Hair follicular keratinocyte (primary cell): ENCODE data around the gene DOP1B. TPM values are rescaled to one million over a fixed set of nuclear protein-coding genes. Genes with fewer than 3 reads are reported as not detected.

Experiments used
- total RNA-seq: library from RNA; depleted of rRNA; stranded (reverse); fragments of >200 nt; gene quantifications from 2 replicates; pipeline ENCODE4 v1.2.3, GENCODE V29; 2015

Gene DOP1B, protein sequence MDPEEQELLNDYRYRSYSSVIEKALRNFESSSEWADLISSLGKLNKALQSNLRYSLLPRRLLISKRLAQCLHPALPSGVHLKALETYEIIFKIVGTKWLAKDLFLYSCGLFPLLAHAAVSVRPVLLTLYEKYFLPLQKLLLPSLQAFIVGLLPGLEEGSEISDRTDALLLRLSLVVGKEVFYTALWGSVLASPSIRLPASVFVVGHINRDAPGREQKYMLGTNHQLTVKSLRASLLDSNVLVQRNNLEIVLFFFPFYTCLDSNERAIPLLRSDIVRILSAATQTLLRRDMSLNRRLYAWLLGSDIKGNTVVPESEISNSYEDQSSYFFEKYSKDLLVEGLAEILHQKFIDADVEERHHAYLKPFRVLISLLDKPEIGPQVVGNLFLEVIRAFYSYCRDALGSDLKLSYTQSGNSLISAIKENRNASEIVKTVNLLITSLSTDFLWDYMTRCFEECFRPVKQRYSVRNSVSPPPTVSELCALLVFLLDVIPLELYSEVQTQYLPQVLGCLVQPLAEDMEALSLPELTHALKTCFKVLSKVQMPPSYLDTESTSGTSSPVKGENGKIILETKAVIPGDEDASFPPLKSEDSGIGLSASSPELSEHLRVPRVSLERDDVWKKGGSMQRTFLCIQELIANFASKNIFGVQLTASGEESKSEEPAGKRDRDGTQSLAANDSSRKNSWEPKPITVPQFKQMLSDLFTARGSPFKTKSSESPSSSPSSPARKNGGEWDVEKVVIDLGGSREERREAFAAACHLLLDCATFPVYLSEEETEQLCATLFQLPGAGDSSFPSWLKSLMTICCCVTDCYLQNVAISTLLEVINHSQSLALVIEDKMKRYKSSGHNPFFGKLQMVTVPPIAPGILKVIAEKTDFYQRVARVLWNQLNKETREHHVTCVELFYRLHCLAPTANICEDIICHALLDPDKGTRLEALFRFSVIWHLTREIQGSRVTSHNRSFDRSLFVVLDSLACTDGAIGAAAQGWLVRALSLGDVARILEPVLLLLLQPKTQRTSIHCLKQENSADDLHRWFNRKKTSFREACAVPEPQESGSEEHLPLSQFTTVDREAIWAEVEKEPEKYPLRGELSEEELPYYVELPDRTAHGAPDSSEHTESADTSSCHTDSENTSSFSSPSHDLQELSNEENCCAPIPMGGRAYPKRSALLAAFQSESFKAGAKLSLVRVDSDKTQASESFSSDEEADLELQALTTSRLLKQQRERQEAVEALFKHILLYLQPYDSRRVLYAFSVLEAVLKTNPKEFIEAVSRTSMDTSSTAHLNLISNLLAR (N-terminal part only)
- 5.8 and 7.0 TPM in 2 replicates for total RNA-seq

DNA sequence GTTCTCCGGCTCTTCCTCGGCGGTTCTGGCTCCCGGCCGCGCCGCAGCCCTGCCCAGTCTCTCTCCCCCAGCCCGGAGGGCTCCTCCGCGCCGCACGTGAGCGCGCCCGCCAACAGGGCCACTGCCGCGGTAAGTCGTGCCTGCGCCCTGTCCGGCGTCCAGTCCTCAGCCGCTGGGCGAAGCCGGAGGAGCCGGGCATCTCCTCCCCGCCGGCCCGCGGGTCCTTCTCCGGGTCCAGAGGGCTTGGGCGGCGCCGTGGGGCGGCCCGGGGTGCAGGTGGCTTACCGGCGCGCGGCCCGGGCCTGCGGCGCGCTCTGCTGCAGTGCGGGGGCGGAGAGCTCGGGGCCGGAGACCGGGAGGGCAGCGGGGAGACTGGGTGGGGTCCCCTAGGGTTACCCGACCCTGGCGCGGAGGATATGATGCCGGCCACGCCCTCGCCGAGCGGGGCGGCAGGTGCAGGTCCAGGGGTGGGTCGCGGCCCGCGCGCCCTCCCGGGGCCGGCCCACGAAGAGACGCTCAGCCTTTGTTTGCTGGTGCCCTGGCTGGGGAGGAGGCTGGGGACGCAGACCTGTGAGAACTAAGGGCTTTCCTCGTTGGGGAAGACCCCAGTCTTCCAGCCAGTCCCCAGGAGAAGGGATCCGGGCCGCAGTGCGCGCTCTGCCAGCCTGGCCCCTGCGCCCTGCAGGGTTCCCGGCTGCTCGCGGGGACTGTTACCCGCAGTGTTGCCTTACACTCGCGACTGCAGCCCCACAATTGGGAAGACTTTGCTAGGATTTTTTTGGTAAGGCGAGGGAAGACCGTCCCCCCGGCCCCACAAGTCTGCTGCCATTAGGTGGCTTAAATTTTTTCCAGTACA lies at the start of gene DOP1B:
TSS of gene DOP1B (plus strand) at position 10 of the 856 bp plus-strand sequence. CDS start 7,910 bp downstream, outside the sequence.

DNA sequence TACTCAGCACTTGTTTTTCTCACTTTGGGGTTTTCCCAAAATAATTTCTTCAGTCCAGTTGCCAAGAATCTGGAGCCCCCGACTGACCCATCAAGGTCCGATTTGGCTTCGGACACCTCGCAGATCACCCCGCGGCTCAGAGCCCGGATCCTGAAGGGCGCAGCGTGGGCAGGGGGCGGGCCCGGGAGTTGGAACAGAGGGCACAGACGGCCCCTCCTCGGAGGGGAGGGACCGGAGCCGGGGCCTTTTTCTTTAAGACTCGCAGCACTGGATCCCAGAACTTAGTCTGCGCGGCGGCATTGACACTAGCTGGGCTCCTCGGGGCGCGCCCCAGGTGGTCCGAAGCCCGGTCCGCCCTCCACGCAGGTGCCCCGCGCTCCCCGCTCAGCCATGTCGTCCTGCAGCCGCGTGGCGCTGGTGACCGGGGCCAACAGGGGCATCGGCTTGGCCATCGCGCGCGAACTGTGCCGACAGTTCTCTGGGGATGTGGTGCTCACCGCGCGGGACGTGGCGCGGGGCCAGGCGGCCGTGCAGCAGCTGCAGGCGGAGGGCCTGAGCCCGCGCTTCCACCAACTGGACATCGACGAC lies 21.7 kb upstream of the DOP1B start, which contains the start of gene CBR3:
TSS of gene CBR3 (plus strand) at position 277 of the 588 bp plus-strand sequence. CDS start at position 391, 114 bp downstream.

Other genes starting within 250 kb of the DOP1B start
- 12.3 and 13.3 TPM in 2 replicates for gene SETD4, start 96.3 kb upstream of the DOP1B start, total RNA-seq
- gene CBR1, start 86.8 kb upstream of the DOP1B start, total RNA-seq = 225 and 377 TPM in 2 replicates
- 3.7 and 8.2 TPM in 2 replicates for gene CBR3, start 21.7 kb upstream of the DOP1B start, total RNA-seq
- 23.8 and 29.8 TPM in 2 replicates for gene MORC3, start 163.4 kb downstream of the DOP1B start, total RNA-seq
- 3.7 and 8.9 TPM in 2 replicates for gene CHAF1B, start 228.6 kb downstream of the DOP1B start, total RNA-seq